CD14-positive monocyte (primary cell): Measurements from ENCODE around the gene IGF2BP2. TPM values are rescaled to one million over a fixed set of nuclear protein-coding genes. Genes with fewer than 3 reads are reported as not detected.
"Not testable (repeated sequence)": the region's sequence is repeated elsewhere in the genome, so short reads cannot be mapped to it uniquely, and the experiment has no call there.

Source experiments
- DNase-seq, 3 donors: peaks; one replicate each; pipeline ENCODE4 v3.0.0-alpha.2; 2011 to 2022
- H2AFZ ChIP-seq: 2 replicates; pipeline ENCODE4 v1.6.0; 2012; ENCODE audit warnings: mild to moderate bottlenecking, low read depth, low read length, inconsistent platforms; ENCODE audit not compliant: insufficient read depth, poor library complexity, severe bottlenecking
- H3K27ac ChIP-seq, 2 donors: 1 replicate in 1 of 2; 2 replicates in 1 of 2; pipeline ENCODE4 v1.5.1; 2012 to 2013; ENCODE audit warnings: low read length in 2 of 2, control low read depth in 1 of 2, inconsistent platforms in 1 of 2, low read depth in 1 of 2, mild to moderate bottlenecking in 1 of 2
- H3K27me3 ChIP-seq, 2 donors: one replicate each; pipeline versions ENCODE4 v1.6.0 to v1.6.1; 2011 to 2013; ENCODE audit warnings: low read length in 2 of 2; ENCODE audit not compliant: control insufficient read depth in 2 of 2, insufficient read depth in 2 of 2
- H3K36me3 ChIP-seq, 2 donors: replicated peaks in 1 of 2; 1 replicate in 1 of 2; 2 replicates in 1 of 2; pipeline versions ENCODE4 v1.5.1 to v1.6.1; 2012 to 2013; ENCODE audit warnings: low read length in 2 of 2, control low read depth in 1 of 2, inconsistent platforms in 1 of 2, mild to moderate bottlenecking in 1 of 2; ENCODE audit not compliant: insufficient read depth in 2 of 2, control insufficient read depth in 1 of 2
- H3K4me1 ChIP-seq, 2 donors: 1 replicate in 1 of 2; 2 replicates in 1 of 2; pipeline versions ENCODE4 v1.5.1 to v1.6.1; 2012 to 2013; ENCODE audit warnings: low read length in 2 of 2, control low read depth in 1 of 2, inconsistent platforms in 1 of 2, mild to moderate bottlenecking in 1 of 2, moderate library complexity in 1 of 2; ENCODE audit not compliant: insufficient read depth in 2 of 2, control insufficient read depth in 1 of 2
- H3K4me2 ChIP-seq: replicated peaks from 2 replicates; pipeline ENCODE3; 2012; ENCODE audit warnings: low read length, moderate library complexity, mild to moderate bottlenecking; ENCODE audit not compliant: poor library complexity, severe bottlenecking; ENCODE audit errors: extremely low read depth
- H3K4me3 ChIP-seq, 3 experiments: fragments of 200-600 bp in 1 of 3; sonication (generic) in 1 of 3; replicated peaks in 1 of 3; 1 replicate in 2 of 3; 2 replicates in 1 of 3; pipeline ENCODE4 v1.5.1; 2011 to 2013; ENCODE audit warnings: low read length in 3 of 3, mild to moderate bottlenecking in 3 of 3, control low read depth in 2 of 3, low read depth in 2 of 3, inconsistent platforms in 1 of 3, moderate library complexity in 1 of 3
- H3K79me2 ChIP-seq: 2 replicates; pipeline ENCODE4 v1.6.0; 2012; ENCODE audit warnings: mild to moderate bottlenecking, control low read depth, inconsistent platforms, low read length, moderate library complexity; ENCODE audit not compliant: insufficient read depth
- H3K9ac ChIP-seq: 2 replicates; pipeline ENCODE4 v1.6.0; 2017; ENCODE audit warnings: low read length, mild to moderate bottlenecking; ENCODE audit not compliant: insufficient read depth, poor library complexity, severe bottlenecking
- H3K9me3 ChIP-seq, 2 donors: replicated peaks in 1 of 2; 1 replicate in 1 of 2; 2 replicates in 1 of 2; pipeline versions ENCODE4 v1.5.1 to v1.6.1; 2012 to 2013; ENCODE audit warnings: low read length in 2 of 2, control low read depth in 1 of 2; ENCODE audit not compliant: control insufficient read depth in 1 of 2, insufficient read depth in 1 of 2
- H4K20me1 ChIP-seq: 2 replicates; pipeline ENCODE4 v1.6.0; 2012; ENCODE audit warnings: mild to moderate bottlenecking, low read length, control low read depth, moderate library complexity; ENCODE audit not compliant: insufficient read depth
- H3K27ac Mint-ChIP-seq, 7 donors: one replicate each; pipeline ENCODE4 v1.8.0; 2020; ENCODE audit warnings: mild to moderate bottlenecking in 7 of 7, mixed read lengths in 7 of 7, moderate library complexity in 6 of 7, inconsistent platforms in 2 of 7
- H3K27me3 Mint-ChIP-seq, 3 donors: one replicate each; pipeline ENCODE4 v1.8.0; 2021 to 2022; ENCODE audit warnings: low read depth in 3 of 3, mild to moderate bottlenecking in 3 of 3, mixed read lengths in 3 of 3, moderate library complexity in 3 of 3, inconsistent platforms in 1 of 3
- H3K36me3 Mint-ChIP-seq, 2 donors: one replicate each; pipeline ENCODE4 v1.8.0; 2020; ENCODE audit warnings: mixed read lengths in 2 of 2, inconsistent platforms in 1 of 2, mild to moderate bottlenecking in 1 of 2
- H3K4me1 Mint-ChIP-seq: one replicate; pipeline ENCODE4 v1.8.0; 2020; ENCODE audit warnings: mild to moderate bottlenecking, mixed read lengths
- H3K4me3 Mint-ChIP-seq, 2 donors: one replicate each; pipeline ENCODE4 v1.8.0; 2020; ENCODE audit warnings: mild to moderate bottlenecking in 2 of 2, mixed read lengths in 2 of 2, moderate library complexity in 1 of 2
- H3K9me3 Mint-ChIP-seq, 7 donors: one replicate each; pipeline ENCODE4 v1.8.0; 2020 to 2022; ENCODE audit warnings: mixed read lengths in 7 of 7, mild to moderate bottlenecking in 6 of 7, moderate library complexity in 6 of 7, inconsistent platforms in 2 of 7
- WGBS: methylation state at CpG from one replicate; pipeline ENCODE4 v1.1.5; 2013; ENCODE audit warnings: missing lambda C conversion rate; ENCODE audit not compliant: insufficient coverage; 5-methylcytosine and 5-hydroxymethylcytosine counted together
- intact Hi-C, 2 donors: fragments of 100-400 bp; cut with micrococcal nuclease; formaldehyde crosslinking; loops; one replicate each; pipeline versions ENCODE4 v1.15.0 to v1.15.1; 2023
- polyA plus RNA-seq, 3 donors: library from polyadenylated mRNA; depleted of rRNA in 1 of 3; unstranded in 2 of 3; stranded (reverse) in 1 of 3; fragments of 300-500 nt in 2 of 3; fragments of >200 nt in 1 of 3; fragmentation: Illumina TruSeq in 2 of 3; gene quantifications; 1 replicate in 2 of 3; 2 replicates in 1 of 3; pipeline ENCODE4 v1.2.3, GENCODE V29; 2012 to 2021
- TF ChIP-seq, protein P1 (sequence below): fragments of 200-600 bp; IDR thresholded peaks from one replicate; pipeline ENCODE4 v1.8.0; 2022; ENCODE audit warnings: antibody characterized with exemption, mild to moderate bottlenecking

IGF2BP2 gene
- polyA plus RNA-seq, 3 donors, result 0.78 to 2.8 (median 1.00) TPM

DNA sequence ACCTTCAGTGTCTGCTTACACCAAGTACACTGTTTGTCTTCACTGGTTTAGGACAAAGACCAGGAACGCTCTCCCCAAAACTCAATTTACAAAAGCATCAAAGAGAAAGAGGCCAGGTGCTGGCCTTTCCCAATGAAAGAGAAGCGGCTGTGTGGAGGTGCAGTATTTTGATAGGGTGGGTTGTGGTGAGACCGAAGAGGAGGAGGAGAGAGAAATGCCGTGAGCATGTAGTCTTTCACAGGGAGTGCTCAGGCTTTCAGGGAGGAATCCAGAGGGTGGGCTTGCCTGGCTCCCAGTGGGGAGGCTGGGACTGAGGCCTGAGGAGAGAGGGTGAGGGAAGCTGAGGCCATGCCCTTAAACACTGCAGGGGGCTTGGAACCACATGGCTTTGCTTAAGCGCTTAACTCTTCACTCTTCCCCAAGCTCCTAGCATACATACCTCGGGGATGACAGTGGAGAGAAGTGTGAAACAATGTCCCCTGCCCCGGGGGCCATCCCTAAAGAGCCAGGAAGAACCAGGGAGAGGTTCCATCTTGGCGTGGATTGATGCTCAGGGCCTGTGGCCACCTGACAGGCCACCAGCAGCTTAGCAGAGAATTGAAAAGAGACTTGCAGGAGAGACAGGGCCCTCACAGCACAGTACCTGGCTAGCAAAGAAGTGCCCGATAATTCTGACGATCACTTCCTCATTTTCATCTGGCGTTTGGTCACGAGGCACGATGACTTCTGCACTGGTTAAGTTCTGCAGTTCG lies 178.3 kb downstream of the IGF2BP2 start:
- Mint-ChIP-seq H3K4me3 (peak overlapping the region in 1 of 2 donors; percentile 64), H3K27me3 (peaks cover 1 to 2% (median 2%) of the 10 kb centered on the region in 3 donors), H3K4me1 (peaks cover 22% of the 10 kb centered on the region), H3K36me3 (peaks cover 26 to 34% of the 10 kb centered on the region in 2 donors), H3K9me3 (no peaks in the 10 kb centered on the region), H3K27ac (peak overlapping the region in 1 of 7 donors; percentile 30)
- intact Hi-C loops, result no loop called here
- 57% methylated on average over 7 of the region's 14 CpGs for WGBS
- Histone ChIP-seq H3K9ac (no peak overlapping the region), H3K79me2 (no peaks in the 10 kb centered on the region), H3K4me1 (peaks cover 13% of the 10 kb centered on the region in 2 donors), H3K27ac (no peak overlapping the region), H2AFZ (peak overlapping the region; percentile 20), H3K4me2 (no peak overlapping the region), H3K9me3 (no peaks in the 10 kb centered on the region), H4K20me1 (no peaks in the 10 kb centered on the region), H3K27me3 (no peaks in the 10 kb centered on the region), H3K4me3 (no peak overlapping the region), H3K36me3 (peaks cover 6 to 16% of the 10 kb centered on the region in 2 donors)
- peak in 2 of 3 donors; percentile 21 to 41 for DNase-seq
- TF ChIP-seq, protein P1, sequence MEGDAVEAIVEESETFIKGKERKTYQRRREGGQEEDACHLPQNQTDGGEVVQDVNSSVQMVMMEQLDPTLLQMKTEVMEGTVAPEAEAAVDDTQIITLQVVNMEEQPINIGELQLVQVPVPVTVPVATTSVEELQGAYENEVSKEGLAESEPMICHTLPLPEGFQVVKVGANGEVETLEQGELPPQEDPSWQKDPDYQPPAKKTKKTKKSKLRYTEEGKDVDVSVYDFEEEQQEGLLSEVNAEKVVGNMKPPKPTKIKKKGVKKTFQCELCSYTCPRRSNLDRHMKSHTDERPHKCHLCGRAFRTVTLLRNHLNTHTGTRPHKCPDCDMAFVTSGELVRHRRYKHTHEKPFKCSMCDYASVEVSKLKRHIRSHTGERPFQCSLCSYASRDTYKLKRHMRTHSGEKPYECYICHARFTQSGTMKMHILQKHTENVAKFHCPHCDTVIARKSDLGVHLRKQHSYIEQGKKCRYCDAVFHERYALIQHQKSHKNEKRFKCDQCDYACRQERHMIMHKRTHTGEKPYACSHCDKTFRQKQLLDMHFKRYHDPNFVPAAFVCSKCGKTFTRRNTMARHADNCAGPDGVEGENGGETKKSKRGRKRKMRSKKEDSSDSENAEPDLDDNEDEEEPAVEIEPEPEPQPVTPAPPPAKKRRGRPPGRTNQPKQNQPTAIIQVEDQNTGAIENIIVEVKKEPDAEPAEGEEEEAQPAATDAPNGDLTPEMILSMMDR, result no peak

DNA sequence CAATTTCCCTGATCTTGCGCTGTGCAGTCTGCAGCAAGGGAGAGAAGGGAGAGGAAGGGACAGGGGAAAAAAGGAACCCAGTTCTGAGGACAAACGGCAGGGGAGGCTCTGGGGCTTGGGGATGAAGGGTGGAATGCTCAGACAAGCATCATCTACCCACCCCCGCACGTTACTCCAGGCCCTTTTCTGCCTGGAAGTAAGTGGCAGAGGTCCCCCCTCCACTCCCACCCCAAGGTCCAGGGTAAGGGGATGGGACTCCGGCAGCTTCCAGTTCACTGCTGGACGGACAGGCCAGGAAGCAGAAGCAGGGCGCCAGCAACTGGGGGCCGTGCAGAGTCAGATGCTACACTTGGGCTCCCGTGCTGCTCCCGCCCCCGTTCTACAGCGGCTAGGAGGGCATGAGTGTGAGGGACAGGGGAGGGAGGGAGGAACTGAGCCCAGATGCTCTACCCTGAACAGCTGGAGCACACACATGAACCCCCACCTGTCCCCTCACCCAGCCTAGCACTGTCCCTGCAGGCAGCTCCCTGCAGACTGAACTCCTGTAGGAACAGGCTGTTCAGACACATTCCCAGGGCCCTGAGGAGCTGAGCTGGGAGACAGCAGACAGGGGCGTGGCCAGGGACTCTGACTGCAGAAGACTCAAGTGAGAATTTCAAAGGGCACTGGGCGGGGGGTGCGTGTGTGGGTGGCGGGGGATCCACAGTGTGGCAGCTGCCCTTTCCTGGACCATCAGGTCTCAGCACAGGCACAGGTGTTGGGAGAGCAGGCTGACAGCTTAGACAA lies 179.1 kb downstream of the IGF2BP2 start:
- H3K4me1 ChIP-seq, result peaks cover 13% of the 10 kb centered on the region in 2 donors
- 95% methylated on average over 7 of the region's 16 CpGs for WGBS
- DNase-seq, result no peak
- Mint-ChIP-seq H3K4me1 (peaks cover 22% of the 10 kb centered on the region), H3K4me3 (no peak overlapping the region), H3K27ac (peak overlapping the region in 1 of 7 donors; percentile 9), H3K27me3 (peaks cover 1 to 2% (median 2%) of the 10 kb centered on the region in 3 donors), H3K9me3 (no peaks in the 10 kb centered on the region), H3K36me3 (peaks cover 21 to 34% of the 10 kb centered on the region in 2 donors)
- no peaks in the 10 kb centered on the region for H3K9me3 ChIP-seq
- no peak overlapping the region for H3K9ac ChIP-seq
- H3K79me2 ChIP-seq, result no peaks in the 10 kb centered on the region
- H3K36me3 ChIP-seq, result peaks cover 6 to 16% of the 10 kb centered on the region in 2 donors
- no peaks in the 10 kb centered on the region for H3K27me3 ChIP-seq
- H3K4me2 ChIP-seq, result no peak overlapping the region
- no peak overlapping the region for H3K27ac ChIP-seq
- no peak overlapping the region for H2AFZ ChIP-seq
- H4K20me1 ChIP-seq, result no peaks in the 10 kb centered on the region
- H3K4me3 ChIP-seq, result no peak overlapping the region
- intact Hi-C loops, result no loop called here
- TF ChIP-seq, protein P1, result no peak

DNA sequence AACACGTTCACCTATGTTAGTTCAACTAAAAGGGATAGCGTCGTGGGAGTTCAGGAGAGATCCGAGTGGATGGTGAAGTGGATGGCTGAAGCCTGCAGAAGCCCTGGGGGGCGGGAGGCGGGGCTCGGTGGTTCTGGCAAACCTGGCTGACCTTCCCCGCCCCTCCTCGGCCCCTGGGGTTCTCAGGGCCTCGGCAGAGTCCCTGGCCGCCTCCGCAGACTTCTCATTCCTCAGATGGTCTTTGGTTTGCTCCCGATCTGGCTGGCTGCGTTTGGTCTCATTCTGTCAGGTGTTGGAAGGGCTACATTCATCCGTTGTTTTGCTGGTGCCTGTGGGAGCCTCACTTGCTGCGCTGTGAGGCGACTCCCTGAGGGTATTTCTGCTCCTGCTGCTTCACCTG lies 179.7 kb downstream of the IGF2BP2 start:
- H3K4me3 Mint-ChIP-seq, H4K20me1 ChIP-seq, intact Hi-C loops, DNase-seq, H3K27ac ChIP-seq, H3K4me2 ChIP-seq, H3K9ac ChIP-seq, H3K9me3 Mint-ChIP-seq, H3K27me3 Mint-ChIP-seq, H3K4me3 ChIP-seq, H3K79me2 ChIP-seq, H3K27me3 ChIP-seq, H2AFZ ChIP-seq, H3K9me3 ChIP-seq: not testable (repeated sequence)
- Histone ChIP-seq H3K4me1 (peaks cover 13% of the 10 kb centered on the region in 2 donors), H3K36me3 (peaks cover 6 to 16% of the 10 kb centered on the region in 2 donors)
- Mint-ChIP-seq H3K27ac (peak overlapping the region in 1 of 7 donors; percentile 9), H3K36me3 (peaks cover 21 to 34% of the 10 kb centered on the region in 2 donors), H3K4me1 (peaks cover 22% of the 10 kb centered on the region)
- 96% methylated on average over 16 of the region's 17 CpGs for WGBS
